Stimulated activated CD8-positive, alpha-beta memory T cell treated with anti-CD3 and anti-CD28 coated beads, Interleukin-4, amount 100 ng/mL, for 24 hours (primary cell): ENCODE results near the gene GSTK1.
"Not testable (repeated sequence)": the region's sequence is repeated elsewhere in the genome, so short reads cannot be mapped to it uniquely, and the experiment has no call there.

Experiments
- DNase-seq: peaks from one replicate; pipeline ENCODE4 v3.0.0-alpha.2; 2020; ENCODE audit warnings: low read depth

GSTK1 gene

DNA sequence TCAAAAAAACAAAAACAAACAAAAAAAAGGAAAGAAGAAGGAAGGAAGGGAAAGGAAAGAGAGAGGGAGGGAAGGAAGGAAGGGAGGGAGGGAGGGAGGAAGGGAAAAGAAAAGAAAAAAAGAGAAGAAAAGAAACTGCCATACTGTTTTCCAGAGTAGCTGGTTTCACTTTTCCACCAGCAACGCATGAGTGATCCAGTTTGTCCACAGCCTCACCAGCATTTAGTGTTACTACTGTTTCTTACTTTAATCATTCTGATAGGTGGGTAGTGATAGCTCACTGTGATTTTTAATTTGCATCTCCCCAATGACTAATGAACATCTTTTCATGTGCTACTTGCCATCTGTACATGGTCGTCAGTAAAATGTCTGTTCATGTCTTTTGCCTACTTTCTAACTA, 9.6 kb downstream of the GSTK1 start:
- DNase-seq, result no peak

DNA sequence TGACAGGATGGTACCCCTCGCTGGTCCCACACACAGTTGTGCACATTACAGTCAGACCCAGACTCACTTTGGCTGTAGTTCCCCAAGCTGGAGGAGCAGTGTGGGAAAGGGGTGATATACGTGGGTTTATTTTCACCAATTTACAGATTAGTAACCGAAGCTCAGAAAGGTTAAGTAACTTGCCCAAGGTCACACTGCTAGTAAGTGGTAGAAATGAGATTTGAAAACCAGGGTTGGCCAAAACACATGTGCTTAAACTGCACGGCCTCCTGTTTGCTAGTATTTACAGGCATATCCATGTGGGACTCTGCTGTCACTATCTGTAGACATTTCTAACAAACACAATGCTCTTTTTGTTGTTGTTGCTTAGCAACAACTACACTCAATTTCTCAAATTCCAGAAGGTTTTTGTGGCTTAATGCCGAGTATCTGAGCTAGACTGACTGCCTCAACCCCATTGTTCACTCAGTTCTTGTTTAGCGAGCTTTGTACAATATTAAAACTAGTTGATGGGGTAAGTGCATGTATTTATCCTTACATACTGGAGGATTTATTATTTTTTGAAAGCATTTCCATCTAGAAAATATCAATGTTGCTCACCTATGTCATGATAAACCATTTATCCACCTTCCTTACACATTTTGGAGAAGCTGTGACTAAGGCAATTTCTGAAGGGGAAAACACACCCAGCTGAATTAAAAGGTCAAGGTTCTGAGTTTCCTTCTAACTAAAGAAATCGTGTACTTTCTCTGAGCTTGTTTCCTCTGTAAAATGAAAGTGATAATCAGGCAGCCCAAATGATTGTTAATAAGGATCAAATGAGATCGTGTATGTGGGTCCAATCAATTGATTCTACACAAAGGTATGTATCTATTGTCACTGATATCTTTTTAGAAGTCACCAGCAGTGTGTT, 16.2 kb downstream of the GSTK1 start:
- DNase-seq, result no peak

DNA sequence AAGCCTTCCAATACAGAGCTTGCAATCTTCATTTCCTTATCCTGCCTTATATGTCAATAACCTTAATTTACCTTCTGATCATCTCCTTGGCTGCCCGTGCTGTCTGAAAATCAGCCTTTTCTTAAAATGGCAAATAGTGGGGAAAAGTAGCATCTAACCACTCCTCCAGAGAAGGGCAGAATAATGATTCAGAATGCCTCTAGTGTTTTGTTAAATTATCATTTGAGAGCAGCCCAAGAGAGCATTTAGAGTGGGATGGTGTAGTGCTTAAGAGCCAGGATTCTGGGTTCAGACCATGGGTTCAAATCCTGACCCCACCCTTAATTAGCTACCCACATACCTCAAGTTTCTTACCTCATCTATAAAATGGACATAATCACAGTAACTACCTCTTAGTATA, 16.9 kb downstream of the GSTK1 start:
- no peak for DNase-seq

DNA sequence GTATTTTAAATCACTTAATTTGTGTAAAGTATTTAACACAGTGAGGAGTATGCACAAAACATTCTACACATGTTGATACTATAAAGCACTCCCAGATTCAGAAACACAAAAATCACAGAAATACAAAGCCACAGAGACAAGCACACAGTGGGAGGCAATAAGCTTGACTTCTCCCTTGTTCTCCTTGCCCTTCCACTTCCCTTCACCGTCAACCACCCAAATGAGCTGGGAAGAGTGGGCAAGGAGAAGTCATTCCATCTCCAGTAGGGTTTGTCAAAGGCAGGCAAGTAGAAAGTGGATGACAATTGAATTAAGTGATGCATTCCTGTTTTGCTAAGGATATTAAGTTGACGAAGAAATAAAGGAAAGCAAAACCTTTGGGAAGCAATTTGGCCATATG, 17.3 kb downstream of the GSTK1 start:
- DNase-seq, result no peak

DNA sequence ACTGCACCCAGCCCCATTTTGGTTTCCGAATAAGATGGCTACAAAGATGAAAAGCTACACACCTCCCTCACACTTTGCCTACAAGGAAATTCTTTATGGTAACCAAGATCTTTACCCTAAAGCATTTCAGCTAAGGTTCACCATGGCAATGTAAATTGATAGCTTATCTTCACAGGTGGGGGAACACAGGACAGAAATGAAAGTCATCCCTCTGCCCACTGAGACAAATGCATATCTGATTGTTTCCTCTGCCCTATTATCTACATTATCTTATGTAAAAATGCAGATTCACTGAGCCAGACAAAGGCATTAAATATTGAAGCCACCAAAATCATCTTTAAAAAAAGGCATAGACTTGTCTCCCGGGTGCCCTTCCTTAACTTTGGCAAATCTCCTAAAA, 18.3 kb downstream of the GSTK1 start:
- no peak for DNase-seq

DNA sequence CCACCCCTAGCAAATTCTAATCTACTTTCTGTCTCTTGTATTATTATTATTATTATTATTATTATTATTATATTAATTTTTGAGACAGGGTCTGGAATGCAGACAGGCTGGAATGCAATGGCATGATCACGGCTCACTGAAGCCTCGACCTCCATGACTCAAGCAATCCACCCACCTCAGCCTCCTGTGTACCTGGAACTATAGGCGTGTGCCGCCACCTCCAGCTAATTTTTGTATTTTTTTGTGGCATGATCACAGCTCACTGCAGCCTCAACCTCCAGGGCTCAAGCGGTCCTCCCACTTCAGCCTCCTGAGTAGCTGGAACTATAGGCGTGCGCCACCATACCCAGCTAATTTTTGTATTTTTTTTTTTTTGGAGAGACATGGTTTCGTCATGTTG, 18.9 kb downstream of the GSTK1 start:
- DNase-seq, result no peak

DNA sequence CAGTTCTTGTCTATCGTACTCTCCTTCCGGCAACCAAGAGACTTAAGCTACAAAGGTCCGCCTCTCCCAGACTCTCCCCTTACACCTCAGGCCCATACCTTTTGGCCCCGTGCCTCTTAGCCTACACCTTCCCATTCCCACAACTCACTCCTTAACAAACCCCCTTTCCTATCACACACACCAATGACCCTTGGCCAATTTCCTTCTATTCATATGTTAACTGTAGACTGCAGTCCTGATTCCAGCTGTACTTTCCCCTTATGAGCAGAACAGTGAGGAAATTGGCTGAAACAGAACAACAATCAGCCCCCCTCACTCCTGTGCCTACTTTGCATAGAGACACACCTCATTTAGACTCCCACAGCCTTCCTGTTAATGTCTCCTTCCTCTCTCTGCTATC, 20.1 kb downstream of the GSTK1 start:
- no peak for DNase-seq

DNA sequence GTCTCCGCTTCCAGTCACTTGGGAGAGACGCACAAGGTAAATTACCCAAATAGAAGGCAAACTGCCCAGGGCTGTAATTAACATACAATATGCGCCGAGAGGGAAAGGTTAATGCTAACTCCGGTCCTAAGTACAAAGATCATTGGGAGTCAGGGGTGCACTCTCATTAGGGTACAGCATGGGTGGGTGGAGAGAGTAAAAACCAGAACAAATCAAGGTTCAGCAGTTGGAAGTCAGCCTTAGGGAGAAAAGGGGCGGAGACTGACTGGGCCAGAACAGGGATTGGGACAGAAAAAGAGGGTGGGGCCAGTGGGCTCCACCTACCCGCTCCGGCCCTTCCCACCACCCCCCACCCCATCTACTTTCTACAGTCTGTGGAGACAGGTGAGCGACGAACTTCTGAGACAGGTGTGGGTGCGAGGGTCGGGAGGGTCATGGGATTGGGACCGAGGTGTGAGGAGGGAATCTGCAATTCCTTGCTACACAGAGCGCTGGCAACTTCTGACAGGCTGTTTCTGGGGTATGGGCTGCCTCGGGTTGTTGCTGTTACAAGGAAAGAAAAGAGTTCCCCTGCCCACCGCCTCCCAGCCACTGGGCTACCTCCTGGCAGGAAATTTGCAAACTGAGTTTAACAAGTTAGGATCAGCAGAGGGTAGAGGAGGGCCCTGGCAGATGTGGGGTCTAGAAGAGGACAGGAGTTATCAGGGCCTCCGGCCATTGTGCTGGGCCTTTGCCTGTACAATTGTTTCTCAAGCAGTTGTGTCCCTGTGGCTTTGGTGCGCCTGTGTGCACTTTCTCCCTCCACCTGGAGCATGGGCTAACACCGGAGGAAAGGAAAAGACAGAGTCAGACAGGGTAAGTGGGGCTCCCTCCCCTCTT, 21.6 kb downstream of the GSTK1 start, which contains the start of gene TMEM139:
TMEM139 (plus strand) TSS at position 368 of the 879 bp plus-strand sequence. CDS start 1,000 bp downstream, outside the sequence.
- DNase-seq, result no peak

DNA sequence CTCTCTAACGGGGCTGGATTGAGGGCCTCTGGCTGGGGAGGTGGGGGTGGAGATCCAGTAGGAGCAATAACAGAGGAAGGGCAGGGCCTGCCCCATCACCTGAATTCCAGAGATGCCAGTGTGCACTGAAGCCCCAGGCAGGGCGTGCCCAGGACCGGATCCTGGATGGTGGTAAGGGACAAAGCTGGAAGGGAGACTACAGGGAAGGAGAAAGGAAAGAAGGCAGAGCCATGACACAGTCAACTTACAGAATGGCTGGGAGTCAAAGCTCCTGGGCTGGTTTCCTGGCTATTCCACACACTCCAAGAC, 22.2 kb downstream of the GSTK1 start:
- no peak for DNase-seq

DNA sequence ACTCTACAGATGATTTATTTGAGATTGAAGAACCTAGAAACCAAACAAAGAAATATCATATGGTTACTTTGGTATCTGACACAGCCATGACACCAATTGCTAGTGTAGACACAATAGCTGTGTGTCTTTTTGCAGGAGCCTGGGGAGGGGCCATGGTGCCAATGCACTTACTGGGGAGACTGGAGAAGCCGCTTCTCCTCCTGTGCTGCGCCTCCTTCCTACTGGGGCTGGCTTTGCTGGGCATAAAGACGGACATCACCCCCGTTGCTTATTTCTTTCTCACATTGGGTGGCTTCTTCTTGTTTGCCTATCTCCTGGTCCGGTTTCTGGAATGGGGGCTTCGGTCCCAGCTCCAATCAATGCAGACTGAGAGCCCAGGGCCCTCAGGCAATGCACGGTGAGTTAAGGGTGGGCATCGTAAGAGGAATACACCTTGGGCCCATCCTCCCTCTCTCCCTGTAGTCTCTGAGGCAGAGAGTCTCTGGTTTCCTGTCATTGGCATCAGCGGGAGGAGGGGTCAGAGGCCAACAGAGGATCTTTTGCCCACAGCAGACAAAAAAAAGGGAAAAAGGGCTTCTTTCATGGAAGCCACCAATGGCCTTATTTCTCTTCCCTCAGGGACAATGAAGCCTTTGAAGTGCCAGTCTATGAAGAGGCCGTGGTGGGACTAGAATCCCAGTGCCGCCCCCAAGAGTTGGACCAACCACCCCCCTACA, 22.7 kb downstream of the GSTK1 start:
- DNase-seq, result no peak

DNA sequence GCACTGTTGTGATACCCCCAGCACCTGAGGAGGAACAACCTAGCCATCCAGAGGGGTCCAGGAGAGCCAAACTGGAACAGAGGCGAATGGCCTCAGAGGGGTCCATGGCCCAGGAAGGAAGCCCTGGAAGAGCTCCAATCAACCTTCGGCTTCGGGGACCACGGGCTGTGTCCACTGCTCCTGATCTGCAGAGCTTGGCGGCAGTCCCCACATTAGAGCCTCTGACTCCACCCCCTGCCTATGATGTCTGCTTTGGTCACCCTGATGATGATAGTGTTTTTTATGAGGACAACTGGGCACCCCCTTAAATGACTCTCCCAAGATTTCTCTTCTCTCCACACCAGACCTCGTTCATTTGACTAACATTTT, 23.3 kb downstream of the GSTK1 start:
- DNase-seq, result no peak

DNA sequence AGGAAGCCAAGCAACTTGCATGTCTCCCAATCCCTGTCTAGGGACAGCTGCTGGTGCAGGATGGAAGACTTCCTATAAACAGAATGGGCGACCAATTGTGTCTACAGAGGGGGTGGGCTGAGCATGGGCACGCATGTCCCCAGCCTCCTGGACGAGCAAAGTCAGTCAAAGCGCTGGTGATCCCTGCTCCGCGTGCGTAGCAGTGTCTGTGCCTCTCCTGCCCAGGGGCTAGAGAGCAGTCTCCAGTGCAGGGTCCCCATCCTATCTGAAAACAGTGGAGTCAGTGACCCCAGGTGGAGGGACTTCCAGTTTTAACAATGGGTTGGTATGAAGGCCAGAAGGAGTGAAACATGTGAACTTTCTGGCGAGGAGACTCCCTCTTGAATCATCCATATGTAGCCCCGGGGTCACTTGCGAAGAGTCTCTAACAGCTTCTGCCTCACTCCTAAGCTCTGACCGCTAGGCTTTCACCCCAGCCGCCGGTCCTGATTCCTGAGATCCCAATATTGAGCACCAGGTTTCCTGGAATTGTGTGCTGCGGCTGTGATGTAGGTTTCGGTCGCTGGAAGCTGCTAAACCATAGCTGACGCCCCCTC, 24.2 kb downstream of the GSTK1 start:
- DNase-seq, result no peak

DNA sequence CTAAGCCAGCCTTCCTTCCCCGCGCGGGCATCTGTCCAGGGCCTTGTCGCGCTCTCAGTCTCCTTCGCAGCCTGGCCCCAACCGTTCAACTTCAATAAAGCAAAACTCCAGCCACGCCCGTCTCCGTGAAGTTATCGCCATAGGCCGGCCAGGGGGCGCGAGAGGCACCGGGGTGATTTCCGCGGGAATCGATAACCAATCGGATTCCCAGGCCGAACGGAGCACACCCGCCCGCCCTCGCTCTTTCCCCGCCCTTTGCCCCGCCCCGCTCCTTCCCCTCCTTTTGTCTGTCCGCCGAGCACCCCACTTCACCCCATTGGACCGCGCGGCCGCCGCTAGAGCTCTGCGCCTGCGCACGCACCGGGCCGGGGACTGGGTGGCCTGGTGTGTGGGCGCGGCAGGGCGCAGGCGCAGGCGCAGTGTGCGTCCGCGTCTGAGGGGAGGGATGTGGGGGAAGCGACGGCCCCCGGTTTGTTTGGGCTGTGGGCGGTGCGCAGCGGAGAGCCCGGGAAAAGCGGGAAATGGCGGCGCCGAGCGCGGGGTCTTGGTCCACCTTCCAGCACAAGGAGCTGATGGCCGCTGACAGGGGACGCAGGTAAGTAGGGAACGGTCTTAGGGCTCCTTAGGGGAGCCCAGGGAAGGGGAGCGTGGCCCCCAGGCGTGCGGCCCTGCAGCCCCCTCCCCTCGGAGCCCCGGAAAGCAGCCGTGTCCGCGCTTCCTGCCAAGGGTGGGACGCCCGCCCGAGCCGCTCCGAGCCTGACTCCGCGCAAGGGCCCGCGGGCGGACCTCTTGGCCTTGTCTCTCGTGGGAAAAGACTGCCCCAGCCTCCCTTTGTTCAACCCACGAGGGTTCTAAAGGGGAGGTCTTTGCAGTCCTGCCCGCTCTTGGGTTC, 24.9 kb downstream of the GSTK1 start, which contains the start of gene CASP2:
CASP2 (plus strand) TSS at position 417 of the 892 bp plus-strand sequence; CDS start at position 522, 105 bp downstream.
- DNase-seq, result peak; percentile 99

DNA sequence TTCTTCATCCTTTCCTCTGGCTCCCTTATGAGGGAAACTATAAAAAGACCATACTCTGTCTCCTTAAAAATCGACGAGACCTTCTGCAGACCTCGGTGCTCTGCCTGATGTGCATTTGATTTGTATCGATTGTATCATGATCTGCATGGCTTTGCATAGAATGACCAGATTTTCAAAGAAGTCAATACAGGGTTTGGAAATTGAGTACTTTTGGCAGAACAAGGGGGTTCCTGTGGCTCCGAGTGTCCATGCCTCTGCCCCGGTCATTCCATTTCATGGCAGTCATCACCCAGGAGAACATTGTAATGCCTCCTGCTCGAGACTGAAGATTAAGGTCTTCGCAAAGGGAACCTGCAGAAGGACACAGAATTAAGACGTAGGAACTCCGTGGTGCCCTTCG, 25.6 kb downstream of the GSTK1 start:
- DNase-seq, result no peak

DNA sequence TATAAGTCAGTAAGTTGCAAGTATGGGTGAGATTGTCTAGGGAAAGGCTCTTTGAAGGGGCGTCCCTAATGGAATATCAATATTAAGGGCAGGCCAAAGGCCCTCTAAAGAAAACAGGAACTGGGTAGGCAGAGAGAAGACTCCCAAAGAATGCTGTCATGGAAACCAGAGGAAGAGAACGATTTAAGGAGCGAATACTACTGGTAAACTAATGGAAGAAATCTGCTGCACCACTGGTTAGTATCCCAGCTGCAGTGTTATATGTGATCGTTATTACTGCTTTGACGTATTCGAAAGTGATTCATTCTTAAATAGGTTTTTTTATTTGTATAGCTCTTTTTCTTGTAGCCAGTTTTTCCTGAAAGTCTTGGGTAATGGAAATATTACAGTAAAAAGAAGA, 26.2 kb downstream of the GSTK1 start:
- no peak for DNase-seq

DNA sequence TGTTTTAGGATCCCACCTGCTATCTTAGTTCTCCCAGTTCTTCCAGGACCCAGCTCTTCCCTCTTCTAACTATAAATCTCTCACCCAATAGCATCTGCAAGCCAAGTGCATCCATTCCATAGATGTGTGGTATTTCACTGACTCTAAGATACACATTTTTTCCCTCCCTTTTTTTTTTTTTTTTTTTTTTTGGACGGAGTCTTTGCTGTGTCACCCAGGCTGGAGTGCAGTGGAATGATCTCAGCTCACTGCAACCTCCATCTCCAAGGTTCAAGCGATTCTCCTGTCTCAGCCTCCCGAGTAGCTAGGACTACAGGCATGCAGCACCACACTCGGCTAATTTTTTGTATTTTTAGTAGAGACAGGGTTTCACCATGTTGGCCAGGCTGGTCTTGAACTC, 26.6 kb downstream of the GSTK1 start:
- DNase-seq, result not testable (repeated sequence)

DNA sequence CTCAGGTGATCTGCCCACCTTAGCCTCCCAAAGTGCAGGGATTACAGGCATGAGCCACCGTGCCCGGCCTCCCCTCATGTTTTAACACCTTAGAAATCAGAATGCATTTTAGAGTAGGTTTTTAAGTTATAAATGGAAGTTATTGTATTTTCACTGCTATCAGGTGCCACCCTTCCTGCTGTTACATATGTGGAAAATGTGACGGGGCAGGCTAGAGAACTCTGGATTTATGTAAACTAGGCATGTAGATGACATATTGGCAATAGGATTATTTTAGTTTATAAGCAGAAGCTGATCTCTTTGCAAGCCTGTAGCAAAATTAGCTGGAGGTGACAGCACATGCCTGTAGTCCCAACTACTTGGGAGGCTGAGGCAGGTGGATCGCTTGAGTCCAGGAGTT, 27.1 kb downstream of the GSTK1 start:
- DNase-seq, result no peak

DNA sequence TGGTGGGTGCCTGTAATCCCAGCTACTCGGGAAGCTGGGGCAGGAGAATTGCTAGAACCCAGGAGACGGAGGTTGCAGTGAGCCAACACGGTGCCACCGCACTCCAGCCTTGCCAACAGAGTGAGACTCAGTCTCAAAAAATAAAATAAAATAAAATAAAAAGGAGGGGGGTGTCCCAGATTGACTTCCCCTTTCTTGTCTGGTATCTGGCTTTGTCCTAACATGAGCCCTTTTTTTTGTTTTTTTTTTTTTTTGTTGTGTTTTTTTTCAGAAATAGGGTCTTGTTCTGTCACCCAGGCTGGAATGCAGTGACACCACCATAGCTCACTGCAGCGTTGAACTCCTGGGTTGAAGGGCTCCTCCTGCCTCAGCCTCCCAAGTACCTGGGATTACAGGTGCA, 29.6 kb downstream of the GSTK1 start:
- no peak for DNase-seq

DNA sequence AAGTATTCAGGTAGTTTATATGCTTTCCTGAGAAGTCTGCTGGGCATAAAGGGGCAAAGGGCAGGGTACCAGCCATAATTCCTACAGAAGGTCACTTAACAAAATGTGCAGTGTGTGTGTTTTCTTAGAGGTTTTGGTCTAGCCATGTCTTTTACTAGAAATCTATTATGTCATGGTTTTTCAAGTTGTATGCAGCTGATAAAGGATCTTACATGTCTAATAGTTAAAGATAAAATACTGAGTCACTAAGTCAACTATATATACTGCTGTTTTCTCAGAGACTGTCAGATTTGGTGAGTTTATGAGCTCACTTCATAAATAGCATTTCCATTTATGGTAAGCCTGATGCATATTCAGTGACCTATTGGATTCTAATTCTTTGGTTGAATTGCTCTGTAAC, 32.6 kb downstream of the GSTK1 start:
- no peak for DNase-seq

DNA sequence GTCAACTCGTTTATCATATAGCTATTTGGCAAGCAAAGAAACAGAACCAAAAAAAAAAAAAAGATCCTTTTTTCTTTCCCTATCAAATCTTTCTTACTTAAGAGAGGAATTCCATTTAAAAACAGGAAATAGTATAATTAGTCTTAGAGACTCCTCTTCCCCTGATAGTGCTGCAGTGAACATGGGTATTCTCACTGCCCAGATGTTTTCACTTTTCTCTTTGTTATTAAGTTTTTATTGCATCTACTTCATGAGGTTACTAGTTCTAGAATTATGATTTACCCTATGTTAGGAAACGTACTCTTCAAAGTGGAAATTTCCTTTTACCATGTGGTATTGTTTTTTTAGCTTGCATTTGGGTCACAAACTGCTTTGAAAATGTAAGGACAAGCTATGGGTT, 33.4 kb downstream of the GSTK1 start:
- DNase-seq, result no peak

DNA sequence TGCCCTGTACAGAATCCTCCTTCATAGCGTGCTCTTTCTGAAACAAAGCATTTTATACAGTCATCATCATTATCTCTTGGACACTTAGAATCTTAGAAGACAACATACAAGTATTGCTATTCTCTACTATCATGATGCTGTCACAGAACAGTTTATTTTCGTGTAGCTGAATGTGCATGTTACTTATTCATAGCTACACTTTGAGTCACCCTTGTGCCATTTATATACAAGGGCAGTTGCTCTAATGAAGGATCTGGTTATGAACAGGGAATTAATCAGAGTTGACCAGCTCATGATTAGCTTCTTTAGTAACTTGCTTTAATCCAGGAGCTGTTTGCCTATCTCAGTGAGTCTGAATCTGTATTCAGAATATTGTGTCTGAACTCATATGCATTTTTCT, 36.1 kb downstream of the GSTK1 start:
- no peak for DNase-seq
